RWPE1 (cell line): Measurements from ENCODE around the gene DESI2.

Experiments
- CTCF ChIA-PET: fragments of 350-600 bp; sonication (Branson Sonifier 250); formaldehyde crosslinking; extraction: SDS; loops from one replicate; lab custom pipeline; 2021; lab: Yijun Ruan, JAX
- POLR2A ChIA-PET: fragments of 400-600 bp; formaldehyde crosslinking; extraction: SDS; loops from one replicate; lab custom pipeline; 2020; ENCODE audit warnings: antibody characterized with exemption; ENCODE audit not compliant: low non-redundant PET; lab: Yijun Ruan, JAX
- DNase-seq: peaks from one replicate; pipeline ENCODE4 v3.0.0; 2012; ENCODE audit warnings: low spot score
- H3K27ac ChIP-seq: fragments of 450-650 bp; 2 replicates; pipeline ENCODE4 v1.5.1; 2017
- TF ChIP-seq, protein P1 (sequence below): fragments of 450-650 bp; conservative IDR thresholded peaks from 2 replicates; pipeline ENCODE4 v1.5.1; 2017; ENCODE audit warnings: low read depth, mild to moderate bottlenecking

The DESI2 gene

DNA sequence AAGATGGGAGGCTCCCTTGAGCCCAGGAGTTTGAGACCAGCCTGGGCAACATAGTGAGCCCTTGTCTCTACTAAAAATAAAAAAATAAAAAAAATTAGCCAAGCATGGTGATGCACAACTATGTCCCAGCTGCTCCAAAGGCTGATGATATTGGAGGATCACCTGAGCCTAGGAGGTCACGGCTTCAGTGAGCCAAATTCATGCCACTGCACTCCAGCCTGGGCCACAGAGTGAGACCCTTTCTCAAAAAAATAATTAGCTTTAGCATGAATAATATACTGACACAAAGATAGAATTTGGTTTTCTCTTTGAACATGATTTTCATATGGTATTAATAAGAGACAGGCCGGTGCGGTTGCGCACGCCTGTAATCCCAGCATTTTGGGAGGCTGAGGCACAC lies 88.8 kb downstream of the DESI2 start:
- ChIA-PET POLR2A (no interaction called here), CTCF (interaction anchor here (0.7 kb wide), 1 partner anchor 251 kb away, joined by 4 read pairs; no protein-coding TSS in a partner anchor)

DNA sequence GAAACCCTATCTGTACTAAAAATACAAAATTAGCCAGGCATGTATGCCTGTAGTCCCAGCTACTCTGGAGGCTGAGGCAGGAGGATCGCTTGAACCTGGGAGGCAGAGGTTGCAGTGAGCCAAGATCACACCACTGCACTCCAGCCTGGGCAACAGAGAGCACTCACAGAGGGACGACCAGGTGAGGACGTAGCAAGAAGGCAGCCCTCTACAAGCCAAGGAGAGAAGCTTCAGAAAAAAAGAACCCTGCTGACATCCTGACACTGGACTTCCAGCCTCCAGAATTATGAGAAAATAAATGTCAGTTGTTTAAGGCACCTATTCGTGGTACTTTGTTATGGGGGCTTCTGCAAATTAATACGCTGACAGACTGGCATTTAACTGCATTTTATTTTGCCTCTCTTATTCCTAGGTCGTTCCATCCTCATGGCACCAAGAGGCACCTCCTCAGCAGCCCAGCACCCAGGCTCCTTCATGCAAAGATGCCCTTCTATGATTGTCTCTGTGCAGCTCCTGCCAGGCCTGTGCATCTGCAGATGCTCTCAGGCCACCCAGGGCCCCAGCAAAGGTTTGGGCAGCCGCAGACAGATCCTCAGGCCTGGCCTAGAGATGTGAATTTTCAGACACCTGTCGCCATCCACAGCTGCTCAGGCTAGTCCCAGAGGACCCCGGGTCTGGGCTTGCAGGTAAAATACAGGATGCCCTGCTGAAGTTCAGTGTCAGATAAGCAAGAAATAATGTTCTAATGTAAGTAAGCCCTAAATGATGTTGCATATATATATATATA lies 96.5 kb downstream of the DESI2 start:
- no peak overlapping the region for H3K27ac ChIP-seq
- POLR2A ChIA-PET: no interaction called here
- TF ChIP-seq, protein P1, sequence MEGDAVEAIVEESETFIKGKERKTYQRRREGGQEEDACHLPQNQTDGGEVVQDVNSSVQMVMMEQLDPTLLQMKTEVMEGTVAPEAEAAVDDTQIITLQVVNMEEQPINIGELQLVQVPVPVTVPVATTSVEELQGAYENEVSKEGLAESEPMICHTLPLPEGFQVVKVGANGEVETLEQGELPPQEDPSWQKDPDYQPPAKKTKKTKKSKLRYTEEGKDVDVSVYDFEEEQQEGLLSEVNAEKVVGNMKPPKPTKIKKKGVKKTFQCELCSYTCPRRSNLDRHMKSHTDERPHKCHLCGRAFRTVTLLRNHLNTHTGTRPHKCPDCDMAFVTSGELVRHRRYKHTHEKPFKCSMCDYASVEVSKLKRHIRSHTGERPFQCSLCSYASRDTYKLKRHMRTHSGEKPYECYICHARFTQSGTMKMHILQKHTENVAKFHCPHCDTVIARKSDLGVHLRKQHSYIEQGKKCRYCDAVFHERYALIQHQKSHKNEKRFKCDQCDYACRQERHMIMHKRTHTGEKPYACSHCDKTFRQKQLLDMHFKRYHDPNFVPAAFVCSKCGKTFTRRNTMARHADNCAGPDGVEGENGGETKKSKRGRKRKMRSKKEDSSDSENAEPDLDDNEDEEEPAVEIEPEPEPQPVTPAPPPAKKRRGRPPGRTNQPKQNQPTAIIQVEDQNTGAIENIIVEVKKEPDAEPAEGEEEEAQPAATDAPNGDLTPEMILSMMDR: no peak
- DNase-seq: no peak
- CTCF ChIA-PET: interaction anchor here (0.6 kb wide), 1 partner anchor 44 kb away, joined by 3 read pairs; no protein-coding TSS in a partner anchor

More for the DNA sequence above, 88.8 kb downstream of the DESI2 start:
- TF ChIP-seq, protein P1: no peak
- DNase-seq: no peak
- H3K27ac ChIP-seq: no peak overlapping the region

DNA sequence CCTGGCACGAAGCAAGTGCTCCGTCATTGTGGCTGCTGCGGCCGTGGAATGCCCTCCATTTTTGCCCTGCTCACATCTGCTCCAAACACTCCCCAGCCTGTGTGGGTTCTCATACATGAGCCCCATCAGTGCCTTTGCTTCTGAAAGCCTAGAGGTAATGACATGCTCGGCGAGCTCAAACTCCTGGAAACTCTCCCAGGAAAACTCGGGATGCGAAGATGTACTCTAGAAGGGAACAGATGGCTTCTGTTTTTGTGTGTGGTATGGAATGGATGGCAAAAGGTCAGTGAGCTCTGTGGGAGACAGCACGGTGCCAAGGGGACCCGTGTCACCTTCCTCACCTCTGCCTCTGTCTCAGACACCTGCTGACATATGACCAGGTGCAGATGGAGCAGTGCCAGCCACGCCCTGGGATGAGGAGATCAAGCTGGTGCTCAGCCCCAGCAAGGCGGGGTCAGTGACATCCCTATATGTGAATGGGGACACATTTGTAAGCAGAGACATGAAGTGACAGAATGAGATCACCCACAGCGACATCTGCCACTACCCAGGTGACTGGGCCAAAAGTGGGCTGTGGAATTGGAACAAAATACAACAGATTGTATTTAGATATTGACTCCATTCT lies 98.5 kb downstream of the DESI2 start:
- H3K27ac ChIP-seq: no peak overlapping the region
- DNase-seq: no peak
- ChIA-PET POLR2A (no interaction called here), CTCF (no interaction called here)
- TF ChIP-seq, protein P1: no peak

DNA sequence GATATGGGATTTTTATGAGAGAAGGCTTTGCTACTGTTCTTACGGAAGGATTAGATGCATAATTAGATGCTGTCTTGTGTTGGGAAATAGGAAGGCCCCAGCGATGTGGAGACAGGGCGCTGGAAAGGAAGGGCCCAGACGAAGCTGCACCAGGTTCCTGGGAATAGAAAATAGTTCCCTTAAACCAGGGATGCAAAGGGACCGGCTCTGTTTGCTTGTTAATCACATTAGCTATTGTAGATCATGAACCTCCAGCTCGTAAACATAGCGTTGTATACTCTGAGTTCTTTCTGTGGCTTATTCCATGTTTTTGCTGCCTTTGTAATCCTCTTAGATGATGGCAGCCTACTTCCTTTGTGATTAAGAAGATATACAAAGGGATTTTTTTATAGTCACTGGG lies 102.7 kb downstream of the DESI2 start:
- ChIA-PET POLR2A (no interaction called here), CTCF (no interaction called here)
- DNase-seq: no peak
- TF ChIP-seq, protein P1: no peak
- no peak overlapping the region for H3K27ac ChIP-seq

DNA sequence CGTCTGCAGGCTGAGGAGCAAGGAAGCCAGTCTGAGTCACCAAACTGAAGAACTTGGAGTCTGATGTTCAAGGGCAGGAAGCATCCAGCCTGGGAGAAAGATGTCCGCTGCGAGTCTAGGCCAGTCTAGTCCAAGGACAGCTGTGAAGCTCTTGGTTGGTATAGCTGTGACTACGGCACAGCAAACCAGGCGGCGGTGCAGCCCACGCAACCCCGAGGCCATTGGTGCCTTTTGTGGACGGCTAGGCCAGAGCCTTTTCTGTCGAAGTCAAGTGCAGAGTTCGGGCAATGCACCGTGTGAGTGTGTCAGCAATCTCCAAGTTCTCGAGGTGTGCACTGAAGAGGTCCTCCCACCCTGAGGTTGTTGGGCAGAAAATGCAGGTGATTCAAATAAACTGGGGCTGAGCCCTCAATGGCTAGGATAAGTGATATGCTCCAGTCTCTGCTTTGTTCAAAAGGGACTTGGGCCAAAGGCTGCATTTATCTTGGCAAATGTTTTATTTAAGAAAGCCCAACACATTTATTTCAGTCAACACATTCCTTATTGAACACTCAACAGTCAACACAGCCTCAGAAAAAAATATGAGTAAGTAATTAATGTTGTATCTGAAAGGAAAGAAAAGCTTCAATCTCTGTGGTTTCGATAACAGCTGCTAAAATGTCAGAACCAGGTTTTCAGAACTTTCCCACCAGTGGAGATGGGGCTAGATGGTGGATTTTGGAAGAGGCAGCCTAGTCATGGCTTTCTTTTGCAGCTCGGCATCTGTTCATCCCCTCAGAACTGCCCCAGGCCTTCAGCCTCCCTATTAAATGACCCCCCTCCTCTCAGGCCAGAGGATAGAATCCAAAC lies 104.4 kb downstream of the DESI2 start:
- ChIA-PET POLR2A (no interaction called here), CTCF (no interaction called here)

More for the DNA sequence above, 104.4 kb downstream of the DESI2 start:
- DNase-seq: no peak
- TF ChIP-seq, protein P1: no peak
- no peak overlapping the region for H3K27ac ChIP-seq
